Stimulated activated CD4-positive, alpha-beta T cell treated with anti-CD3 and anti-CD28 coated beads, Interleukin-15, amount 100 ng/mL, for 48 hours (primary cell): ENCODE results near the gene FOXO4.

ENCODE experiments used
- DNase-seq, 2 donors: peaks; one replicate each; pipeline ENCODE4 v3.0.0-alpha.2; 2020; ENCODE audit warnings: low read depth in 2 of 2

The FOXO4 gene

DNA sequence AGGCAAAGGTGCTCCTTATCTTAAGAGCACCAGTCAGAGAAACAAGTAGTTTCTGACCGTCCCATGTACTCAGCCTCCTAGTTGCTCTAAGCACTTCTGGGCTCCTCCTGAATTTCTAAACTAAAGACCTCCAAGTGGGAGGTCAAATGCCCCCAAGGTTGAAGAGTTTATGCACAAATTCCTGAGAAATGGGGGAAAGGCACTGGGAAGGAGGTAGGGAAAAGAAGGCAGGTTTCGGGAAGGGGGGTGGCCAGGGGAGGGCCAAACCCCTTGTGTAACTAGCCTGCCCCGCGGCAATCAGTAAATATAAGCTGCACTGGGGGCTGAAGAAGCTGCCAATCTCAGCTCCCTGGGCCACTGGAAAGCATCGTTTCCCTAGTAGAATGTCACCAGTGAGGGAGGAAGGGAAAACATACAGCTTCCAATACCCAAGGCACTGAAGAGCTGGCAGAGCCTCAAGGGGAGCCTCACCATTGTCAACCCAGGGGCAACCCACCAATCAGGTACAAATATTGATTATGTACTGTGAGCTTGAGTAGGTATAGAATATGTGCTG, 3.4 kb downstream of the FOXO4 start:
- DNase-seq, result no peak

DNA sequence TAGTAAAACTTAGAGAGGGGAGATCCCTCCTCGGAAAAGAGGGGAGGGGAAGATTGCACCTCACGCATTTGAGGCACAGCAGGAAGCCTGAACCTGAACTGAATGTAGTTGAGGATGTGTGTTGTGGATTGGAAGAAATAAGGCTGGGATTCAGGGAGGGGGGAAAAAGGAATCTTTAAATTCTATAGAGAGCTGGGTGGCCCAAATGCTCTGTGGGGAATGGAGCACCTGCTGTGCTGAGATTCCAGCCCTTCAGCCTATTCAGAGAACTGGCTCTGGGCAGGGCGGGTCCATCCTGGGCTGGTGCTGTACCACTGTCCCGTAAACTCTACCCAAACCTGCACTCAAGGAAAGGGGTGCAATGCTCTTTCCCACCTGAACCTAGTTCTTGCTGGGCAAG, 4.1 kb downstream of the FOXO4 start:
- no peak for DNase-seq

DNA sequence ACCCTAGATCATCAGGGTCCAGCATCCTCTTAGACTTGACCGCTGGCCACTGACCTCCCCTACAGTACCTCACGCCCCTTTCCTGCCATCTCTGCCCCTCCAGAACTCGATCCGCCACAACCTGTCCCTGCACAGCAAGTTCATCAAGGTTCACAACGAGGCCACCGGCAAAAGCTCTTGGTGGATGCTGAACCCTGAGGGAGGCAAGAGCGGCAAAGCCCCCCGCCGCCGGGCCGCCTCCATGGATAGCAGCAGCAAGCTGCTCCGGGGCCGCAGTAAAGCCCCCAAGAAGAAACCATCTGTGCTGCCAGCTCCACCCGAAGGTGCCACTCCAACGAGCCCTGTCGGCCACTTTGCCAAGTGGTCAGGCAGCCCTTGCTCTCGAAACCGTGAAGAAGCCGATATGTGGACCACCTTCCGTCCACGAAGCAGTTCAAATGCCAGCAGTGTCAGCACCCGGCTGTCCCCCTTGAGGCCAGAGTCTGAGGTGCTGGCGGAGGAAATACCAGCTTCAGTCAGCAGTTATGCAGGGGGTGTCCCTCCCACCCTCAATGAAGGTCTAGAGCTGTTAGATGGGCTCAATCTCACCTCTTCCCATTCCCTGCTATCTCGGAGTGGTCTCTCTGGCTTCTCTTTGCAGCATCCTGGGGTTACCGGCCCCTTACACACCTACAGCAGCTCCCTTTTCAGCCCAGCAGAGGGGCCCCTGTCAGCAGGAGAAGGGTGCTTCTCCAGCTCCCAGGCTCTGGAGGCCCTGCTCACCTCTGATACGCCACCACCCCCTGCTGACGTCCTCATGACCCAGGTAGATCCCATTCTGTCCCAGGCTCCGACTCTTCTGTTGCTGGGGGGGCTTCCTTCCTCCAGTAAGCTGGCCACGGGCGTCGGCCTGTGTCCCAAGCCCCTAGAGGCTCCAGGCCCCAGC, 5.2 kb downstream of the FOXO4 start:
- no peak for DNase-seq

DNA sequence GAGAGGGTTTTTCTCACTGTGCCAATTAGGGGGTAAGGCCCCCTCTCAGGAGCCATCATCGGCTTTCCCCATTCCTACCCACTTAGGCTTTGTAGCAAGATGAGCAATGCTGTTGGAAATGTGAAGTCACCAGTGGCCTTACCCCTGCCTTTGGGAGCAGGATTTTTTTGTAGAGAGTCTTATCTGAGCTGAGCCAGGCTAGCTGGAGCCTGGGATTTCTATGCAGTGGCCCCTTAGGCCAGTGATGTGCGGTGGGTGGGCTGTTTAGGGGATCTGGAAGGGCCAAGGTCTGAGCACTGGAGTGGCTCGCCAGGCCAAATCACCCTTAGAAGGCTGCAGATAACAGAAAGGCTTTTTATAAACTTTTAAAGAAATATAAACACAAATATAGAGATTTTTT, 6.6 kb downstream of the FOXO4 start:
- no peak for DNase-seq

DNA sequence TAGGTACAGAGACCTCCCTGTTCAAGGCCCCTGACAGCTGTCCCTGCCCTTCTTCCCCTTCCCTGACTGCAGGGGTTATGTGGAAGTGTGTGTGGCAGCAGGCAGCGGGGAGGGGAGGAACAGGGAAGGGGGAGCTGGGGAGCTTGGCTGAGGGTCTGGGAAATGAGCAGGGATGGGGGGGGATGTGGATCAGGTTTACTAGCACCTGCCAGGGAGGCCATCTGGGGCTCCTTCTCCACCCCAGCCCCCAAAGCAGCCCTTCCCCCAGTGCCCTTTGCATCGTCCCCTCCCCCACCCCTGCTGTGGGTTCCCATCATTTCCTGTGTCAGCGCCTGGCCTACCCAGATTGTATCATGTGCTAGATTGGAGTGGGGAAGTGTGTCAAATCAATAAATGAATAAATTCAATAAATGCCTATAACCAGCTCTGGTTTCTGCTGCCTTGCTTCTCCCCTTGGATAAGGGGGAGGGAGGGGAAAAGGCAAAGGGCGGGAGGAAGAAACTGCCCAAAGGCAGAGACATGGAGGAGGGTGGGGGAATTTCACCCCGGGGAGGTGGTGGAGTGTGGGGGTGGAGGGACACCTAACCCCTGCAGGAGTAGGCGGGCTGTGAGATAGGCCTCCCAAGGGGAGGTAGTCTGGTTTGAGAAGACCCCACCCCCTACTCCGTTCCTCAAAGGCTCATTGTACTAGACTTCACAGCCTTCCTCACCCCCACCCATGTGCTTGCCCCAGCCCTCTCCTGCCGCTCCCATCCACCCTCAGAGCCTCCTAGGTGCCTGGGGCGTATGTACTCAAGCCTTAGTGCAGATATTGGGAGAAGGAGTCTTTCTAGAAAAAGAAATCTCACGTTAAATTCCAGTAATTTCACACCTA, 7.7 kb downstream of the FOXO4 start:
- DNase-seq, result no peak

DNA sequence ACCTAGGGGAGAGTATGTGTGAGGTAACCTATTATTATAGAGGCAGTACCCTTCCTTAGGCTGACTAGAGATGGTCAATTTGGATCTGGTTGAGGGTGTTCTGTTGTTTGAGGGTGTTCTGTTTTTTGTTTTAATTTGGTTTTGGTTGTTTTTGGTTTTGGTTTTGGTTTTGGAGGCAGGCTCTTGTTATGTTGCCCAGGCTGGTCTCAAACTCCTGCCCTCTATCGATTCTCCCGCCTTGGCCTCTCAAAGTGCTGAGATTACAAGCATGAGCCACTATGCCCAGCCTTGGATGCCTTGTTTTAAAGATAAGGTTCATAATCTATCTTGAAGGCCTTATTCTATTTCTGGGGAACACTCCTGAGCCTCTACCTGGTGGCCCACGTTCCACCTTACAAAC, 10.0 kb downstream of the FOXO4 start:
- DNase-seq, result no peak

DNA sequence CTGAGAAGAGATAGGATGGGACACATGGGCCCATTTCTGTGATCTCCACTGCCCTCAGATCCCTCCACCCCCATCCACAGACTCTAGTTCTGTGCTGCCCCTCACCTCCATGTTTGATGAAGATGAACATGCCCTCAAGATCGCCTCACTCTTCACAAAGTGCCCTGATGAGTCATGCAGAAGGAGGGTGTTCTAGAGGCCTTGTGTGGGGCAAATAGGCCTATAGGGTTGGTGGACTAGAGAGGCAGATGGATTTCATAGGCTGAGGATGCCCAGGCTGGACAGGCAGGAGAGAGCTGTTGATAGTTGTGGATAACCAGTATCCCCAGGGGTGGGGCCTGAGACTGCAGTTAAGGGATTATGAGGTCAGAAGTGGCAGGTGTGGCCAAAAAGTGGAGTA, 10.8 kb downstream of the FOXO4 start, which contains the start of gene CXorf65:
Gene CXorf65 (minus strand): TSS at position 314 of the 400 bp plus-strand sequence. CDS start 184 bp downstream, at position 130.
- no peak for DNase-seq

DNA sequence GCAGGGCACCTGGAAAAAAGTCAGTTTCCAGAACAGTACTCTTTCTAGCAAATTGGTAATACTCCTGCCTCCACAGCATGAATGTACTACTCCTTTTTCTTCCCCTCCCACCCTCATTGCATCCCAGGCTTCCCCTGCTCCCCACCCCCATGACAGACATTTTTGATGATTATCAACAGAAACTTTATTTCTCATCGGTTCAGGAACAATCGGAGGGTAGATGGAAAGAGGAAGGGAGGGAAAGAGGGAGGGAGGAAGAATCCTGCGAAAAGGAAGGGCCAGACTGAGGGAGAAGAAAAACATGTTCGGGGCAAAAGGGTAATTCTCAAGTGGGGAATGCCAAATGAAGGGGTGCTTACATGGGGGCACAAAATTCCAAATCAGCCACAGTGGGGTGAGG, 11.6 kb downstream of the FOXO4 start:
- DNase-seq, result no peak

DNA sequence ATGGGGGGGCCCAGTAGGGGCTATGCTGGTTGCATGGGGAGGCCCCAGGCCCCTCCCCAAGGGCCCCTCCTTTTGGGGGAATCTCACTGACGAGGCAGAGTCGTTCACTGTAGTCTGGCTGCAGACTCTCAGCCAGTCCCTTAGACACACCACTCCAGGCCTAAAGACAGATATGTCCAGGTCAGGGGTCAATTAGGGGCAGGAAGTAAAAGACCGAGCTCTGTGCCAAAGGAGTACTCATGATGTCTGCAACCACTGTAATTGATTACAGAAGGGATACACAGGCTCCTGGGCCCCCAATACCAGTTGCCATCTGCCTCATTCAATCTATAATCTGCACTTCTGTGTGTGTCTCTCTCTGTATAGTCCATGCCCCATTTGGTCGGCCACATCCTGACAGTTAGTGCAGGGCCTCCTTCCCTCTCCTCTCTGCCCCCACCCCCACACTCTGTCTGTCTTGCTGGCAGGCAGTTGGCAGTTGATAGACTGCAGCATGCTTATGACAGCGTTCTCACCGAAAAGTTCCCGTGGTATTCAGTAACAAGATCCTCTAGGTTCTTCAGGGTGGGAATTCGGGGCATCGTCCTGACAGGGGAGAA, 12.2 kb downstream of the FOXO4 start:
- no peak for DNase-seq

DNA sequence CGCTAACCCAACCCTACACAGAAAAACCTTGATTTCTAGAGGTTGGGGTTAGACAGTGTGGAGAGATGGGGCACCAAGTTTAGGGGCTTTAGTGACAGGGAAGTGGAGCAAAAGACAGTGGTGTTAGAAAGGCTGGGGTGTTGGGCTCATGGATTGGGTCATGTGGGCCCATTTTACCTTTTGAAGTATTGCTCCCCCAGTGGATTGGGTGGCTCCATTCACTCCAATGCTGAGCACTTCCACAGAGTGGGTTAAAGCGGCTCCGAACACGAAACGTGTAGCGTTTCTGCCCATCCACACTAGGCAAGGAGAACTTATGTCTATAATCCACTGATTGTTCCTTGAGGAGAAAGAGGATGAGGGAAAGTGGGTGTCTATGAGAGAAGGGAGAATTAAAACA, 13.4 kb downstream of the FOXO4 start:
- no peak for DNase-seq

DNA sequence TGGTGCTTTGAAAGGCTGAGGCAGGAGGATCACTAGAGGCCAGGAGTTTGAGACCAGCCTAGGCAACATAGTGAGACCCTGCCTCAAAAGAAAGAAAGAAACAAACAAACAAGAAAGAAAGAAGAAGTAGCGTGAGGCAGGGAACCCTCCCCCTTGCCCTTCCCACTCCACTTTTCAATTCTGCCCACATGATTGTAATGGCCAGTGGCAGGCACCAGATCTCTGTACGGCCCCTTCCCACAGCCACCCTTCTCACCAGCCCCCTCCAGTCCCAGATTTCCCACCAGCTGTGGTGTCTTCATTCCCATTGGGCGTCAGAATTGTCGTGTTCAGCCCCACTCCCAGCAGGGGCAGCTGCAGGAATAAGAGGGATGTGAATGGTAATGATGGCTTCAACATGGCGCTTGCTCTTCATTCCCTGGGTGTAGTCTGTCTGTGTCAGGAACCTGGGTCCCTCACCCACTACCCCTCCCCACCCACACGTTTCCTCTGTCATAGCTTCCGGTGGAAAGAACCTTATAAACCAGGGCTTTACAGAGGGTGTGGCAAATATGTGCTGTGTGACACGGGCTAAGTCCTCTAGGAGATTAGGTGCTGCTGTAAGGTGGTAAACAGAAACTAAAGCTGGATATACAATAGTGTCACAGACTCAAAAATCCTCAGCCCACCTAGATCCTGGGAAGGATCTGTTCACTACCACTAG, 15.6 kb downstream of the FOXO4 start, which contains the start of gene IL2RG:
Gene IL2RG (minus strand): TSS at position 437 of the 703 bp plus-strand sequence. CDS start 38 bp downstream, at position 399.
- DNase-seq, result peak; percentile 53 to 78

DNA sequence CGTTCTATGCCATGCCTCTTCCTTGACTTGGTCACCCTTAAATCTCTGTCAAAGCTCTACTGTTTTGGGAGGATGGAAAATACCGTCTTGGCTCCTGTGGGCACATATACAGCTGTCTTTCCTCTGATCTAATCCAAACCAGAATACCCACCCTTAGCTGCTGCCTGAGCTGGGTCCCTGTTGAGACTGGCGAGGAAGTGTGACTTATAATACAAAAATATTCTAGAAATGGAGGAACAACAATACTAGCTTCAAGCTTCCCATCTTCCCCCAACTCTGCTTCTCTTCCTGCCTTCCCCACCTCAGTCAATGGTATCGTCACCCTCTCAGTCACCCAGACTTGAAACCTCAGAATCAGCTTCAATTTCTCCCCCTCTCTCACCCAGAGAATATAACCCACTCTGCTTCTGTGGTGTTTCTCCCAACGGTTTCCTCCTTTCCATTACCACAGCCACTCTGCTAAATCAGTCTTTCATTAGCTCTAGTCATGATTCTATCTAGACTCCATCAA, 16.3 kb downstream of the FOXO4 start:
- no peak for DNase-seq

DNA sequence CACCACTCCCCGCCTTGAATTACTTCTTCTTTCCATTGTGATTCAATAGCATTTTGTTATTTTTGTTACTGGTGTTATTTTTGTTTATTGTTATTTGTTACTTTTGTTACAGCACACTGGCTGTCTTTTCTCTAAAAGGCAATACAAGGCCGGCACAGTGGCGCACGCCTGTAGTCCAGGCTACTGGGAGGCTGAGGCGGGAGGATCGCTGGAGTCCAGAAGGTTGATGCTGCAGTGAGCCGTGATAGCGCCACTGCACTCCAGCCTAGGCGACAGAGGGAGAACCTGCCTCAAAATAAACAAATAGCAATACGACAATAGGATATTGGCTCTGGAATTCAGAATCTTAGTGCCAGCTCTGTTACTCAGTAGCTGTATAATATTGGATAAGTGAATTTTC, 21.7 kb downstream of the FOXO4 start:
- DNase-seq, result no peak

DNA sequence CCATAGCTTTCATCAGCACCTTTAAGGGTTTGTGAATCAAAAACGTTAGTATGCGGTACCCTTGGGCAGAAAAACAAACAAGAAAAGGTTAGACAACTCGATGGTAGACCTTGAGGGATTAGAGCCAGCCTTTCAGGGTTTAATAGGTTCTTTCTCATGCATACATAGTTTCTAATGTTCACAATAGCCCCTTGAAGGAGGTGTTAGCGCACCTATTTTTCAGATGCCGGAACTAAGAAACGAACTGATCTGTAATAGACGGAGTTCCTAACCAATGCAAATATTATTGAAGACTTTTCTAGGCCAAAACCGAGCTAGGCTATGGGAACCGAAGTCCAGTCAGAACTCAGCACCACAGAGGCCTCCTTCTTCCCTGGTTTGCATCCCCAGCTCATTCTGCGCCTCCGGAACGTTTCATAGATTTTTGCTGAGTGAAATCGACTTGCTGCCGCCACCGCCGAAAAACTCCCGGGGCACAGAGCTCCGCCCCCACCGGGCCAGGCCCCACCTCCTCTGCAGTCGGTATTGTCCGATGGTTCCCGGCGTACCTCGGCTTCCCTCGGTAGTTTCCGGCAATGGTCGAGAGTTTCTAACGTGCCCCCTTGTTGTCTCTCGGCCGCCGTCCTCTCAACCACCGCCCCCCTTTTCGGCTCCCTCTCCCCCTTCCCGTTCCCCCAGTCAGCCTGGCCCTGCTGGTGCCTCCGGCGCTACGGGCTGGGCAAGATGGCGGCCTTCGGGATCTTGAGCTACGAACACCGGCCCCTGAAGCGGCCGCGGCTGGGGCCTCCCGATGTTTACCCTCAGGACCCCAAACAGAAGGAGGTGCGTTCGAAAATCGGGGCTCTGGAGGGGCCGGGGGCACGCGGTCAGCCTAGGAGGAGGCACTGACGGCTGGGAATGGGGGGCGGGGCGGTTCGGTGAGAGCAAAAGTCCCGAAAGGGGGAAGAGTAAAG, 22.7 kb downstream of the FOXO4 start, which contains the start of gene MED12:
Gene MED12 (plus strand): TSS at position 565 of the 953 bp plus-strand sequence. CDS start 159 bp downstream, at position 724.
- DNase-seq, result peak; percentile 51 to 74

DNA sequence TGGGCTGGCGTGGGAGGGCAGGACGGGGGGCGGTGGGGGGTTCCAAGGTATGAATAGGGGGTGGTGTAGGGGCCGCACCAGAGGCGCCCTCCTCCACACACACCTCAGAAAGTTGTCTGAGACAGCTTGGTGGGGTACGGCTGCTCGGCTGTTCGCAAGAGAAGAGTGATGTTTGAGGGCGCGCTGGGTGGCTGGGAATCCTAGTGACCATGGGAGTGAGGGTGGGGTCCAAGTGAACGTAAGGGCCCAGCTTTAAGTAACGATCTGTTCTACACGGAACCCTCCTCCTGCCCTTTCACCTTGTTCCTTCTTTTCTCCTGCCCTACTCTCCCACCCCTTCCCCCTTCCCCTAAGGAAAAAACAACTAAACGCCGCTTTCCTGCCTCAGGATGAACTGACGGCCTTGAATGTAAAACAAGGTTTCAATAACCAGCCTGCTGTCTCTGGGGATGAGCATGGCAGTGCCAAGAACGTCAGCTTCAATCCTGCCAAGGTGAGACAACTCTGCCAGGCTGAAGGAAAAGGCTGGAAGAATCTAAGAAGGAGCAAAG, 23.4 kb downstream of the FOXO4 start:
- no peak for DNase-seq

DNA sequence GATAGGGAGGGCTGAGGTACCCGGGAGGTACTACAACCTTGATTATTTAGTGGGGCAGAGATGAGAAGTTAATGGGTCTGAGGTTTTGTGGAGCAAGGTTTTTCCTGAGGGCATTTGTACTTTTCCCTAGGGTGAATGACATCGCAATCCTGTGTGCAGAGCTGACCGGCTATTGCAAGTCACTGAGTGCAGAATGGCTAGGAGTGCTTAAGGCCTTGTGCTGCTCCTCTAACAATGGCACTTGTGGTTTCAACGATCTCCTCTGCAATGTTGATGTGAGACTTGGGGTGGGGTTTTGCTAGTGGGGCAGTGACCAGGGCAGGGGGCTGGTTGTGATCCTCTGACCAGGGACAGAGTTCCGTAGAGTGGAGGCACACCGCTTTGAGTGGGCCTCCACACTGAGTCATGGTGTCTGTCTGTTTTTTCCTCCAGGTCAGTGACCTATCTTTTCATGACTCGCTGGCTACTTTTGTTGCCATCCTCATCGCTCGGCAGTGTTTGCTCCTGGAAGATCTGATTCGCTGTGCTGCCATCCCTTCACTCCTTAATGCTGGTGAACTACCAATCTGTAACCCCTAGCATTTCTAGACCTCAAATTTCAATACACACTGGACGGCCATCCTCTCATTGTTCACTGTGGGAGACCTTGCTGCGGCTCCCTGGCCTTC, 32.6 kb downstream of the FOXO4 start:
- no peak for DNase-seq

DNA sequence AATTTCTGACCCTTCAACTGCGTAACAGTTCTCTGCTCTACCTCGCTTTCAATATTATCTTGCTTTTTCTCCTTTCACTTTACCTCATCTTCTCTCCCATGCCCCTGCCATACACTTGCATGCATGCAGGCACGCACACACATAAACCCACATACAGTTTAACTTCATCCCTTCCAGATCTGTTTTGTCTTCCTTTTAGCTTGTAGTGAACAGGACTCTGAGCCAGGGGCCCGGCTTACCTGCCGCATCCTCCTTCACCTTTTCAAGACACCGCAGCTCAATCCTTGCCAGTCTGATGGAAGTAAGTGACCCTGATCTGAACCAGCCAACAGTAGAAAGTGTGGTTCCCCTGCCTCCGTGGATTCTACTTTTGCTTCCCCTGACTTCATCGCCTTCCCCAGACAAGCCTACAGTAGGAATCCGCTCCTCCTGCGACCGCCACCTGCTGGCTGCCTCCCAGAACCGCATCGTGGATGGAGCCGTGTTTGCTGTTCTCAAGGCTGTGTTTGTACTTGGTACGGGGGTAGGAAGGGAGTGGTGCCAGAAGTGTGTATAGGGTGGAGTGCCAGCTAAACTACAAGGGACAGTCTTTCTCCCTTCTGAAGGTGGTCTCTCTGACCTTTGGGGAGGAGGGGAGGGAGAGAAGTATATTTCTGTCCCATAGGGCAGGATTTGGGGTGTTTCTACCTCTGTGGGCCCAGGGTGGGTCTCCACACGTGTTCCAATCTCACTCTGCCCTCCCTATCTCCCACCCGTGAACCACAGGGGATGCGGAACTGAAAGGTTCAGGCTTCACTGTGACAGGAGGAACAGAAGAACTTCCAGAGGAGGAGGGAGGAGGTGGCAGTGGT, 33.5 kb downstream of the FOXO4 start:
- DNase-seq, result peak; percentile 45 to 68

DNA sequence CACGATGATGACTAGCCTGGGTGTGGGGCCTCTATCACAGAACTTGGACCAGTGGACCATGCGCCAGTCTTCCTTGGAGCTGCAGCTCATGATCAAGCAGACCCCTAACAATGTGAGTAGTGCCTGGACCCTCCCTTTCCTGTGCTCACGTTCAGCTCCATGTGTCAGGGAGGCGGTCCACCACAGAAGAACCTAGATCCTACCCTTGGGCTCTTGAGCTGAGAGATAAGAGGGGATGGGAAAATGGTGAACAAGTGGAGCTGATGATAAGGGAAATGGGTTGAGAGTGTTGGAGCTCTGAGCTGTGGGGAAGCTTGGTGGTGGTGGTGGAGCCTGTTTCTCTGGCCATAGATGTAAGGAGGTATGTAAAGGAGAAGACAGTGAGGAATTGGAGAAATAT, 35.9 kb downstream of the FOXO4 start:
- DNase-seq, result no peak
